ENCODE measurements around the gene GLRX2.
"Not testable (repeated sequence)": the region's sequence is repeated elsewhere in the genome, so short reads cannot be mapped to it uniquely, and the experiment has no call there.

Gene GLRX2

DNA sequence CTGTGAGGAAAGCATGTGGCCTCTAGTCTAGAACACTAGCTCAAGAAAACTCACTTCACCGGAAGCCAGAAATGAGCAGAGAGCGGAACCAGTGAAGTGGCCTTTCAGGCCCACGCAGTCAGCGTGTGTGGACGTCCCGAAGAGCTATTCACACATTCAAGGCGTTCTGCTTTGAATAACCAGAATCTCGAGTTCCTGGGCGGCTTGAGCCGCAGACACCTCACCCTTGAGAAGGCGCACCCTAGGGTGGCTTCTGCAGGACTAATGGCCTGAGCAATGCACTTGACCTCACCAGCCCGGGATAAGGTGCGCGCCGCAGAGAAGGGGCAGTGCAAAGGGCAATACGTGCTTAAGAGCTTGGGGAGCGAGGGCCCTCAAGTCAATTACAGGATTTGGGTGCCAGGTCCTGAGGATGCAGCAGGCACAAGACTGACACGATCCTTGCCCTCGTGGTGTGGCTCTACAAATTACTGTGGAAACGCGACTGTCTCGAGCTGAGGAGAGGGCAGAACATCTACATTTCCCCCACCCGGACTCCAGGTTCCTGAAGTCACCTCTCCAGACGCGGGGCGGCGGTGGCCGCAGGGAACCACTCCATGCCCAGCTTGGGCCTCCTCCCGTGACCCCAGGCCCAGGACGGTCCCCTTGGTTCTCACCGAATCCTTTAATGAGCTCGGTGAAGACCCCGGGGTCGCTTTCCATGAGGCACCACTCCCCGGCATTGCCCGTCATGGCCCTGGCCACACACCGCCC, 46.5 kb downstream of the GLRX2 start:
- peaks cover 16% of the 10 kb centered on the region for H3K36me3 ChIP-seq
- no peak for TF ChIP-seq Cebpa-rat (IDR thresholded peaks at IDR 0.05)
- peaks cover 37% of the 10 kb centered on the region for H4K20me1 ChIP-seq
- H3K27ac ChIP-seq = peak overlapping the region; percentile 93
- H3K27me3 ChIP-seq = no peaks in the 10 kb centered on the region
- peak overlapping the region; percentile 96 for H3K9ac ChIP-seq
- peaks cover 8% of the 10 kb centered on the region for H3K9me3 ChIP-seq
- peak overlapping the region; percentile 95 for H3K4me3 ChIP-seq
- H3K4me1 ChIP-seq = peaks cover 32% of the 10 kb centered on the region
- peak overlapping the region; percentile 87 for H3K4me2 ChIP-seq

GRCh38 chr1:193054169-193054675, 51.0 kb downstream of the GLRX2 start:
- Histone ChIP-seq H4K20me1 (peaks cover 40% of the 10 kb centered on the region), H3K4me3 (no peak overlapping the region), H3K27me3 (no peaks in the 10 kb centered on the region), H3K9me3 (no peaks in the 10 kb centered on the region), H3K4me1 (peaks cover 16% of the 10 kb centered on the region), H3K27ac (no peak overlapping the region), H3K4me2 (no peak overlapping the region), H3K9ac (no peak overlapping the region), H3K36me3 (peaks cover 30% of the 10 kb centered on the region)
- TF ChIP-seq Cebpa-rat (IDR thresholded peaks at IDR 0.05) = no peak

DNA sequence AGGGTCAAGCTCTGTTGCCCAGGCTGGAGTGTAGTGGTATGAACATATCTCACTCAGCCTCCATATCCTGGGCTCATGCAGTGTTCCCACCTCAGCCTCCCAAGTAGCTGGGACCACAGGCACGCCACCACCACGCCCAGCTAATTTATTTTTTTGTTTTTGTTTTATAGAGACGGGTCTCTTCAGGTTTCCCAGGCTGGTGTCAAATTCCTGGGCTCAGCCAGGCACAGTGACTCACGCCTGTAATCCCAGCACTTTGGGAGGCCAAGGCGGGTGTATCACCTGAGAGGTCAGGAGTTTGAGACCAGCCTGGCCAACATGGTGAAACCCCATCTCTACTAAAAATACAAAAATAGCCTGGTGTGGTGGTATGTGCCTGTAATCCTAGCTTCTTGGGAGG, 56.3 kb downstream of the GLRX2 start:
- H3K4me3 ChIP-seq, H3K4me2 ChIP-seq, H3K9me3 ChIP-seq, H3K9ac ChIP-seq, H3K4me1 ChIP-seq, H3K27me3 ChIP-seq, H3K27ac ChIP-seq: not testable (repeated sequence)
- Histone ChIP-seq H3K36me3 (peaks cover 53% of the 10 kb centered on the region), H4K20me1 (peaks cover 25% of the 10 kb centered on the region)
